GM18517 (cell line): ENCODE results near the gene YAF2.
A peak's percentile ranks its signal among the peaks of the same experiment; 100 is the strongest.

Experiments
- ATAC-seq: cut with Tn5 transposase; IDR thresholded peaks from one replicate; pipeline ENCODE4 v1.9.1; 2021; ENCODE audit warnings: mild to moderate bottlenecking, moderate library complexity; ENCODE audit not compliant: unreplicated experiment

YAF2 gene, protein sequence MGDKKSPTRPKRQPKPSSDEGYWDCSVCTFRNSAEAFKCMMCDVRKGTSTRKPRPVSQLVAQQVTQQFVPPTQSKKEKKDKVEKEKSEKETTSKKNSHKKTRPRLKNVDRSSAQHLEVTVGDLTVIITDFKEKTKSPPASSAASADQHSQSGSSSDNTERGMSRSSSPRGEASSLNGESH

DNA sequence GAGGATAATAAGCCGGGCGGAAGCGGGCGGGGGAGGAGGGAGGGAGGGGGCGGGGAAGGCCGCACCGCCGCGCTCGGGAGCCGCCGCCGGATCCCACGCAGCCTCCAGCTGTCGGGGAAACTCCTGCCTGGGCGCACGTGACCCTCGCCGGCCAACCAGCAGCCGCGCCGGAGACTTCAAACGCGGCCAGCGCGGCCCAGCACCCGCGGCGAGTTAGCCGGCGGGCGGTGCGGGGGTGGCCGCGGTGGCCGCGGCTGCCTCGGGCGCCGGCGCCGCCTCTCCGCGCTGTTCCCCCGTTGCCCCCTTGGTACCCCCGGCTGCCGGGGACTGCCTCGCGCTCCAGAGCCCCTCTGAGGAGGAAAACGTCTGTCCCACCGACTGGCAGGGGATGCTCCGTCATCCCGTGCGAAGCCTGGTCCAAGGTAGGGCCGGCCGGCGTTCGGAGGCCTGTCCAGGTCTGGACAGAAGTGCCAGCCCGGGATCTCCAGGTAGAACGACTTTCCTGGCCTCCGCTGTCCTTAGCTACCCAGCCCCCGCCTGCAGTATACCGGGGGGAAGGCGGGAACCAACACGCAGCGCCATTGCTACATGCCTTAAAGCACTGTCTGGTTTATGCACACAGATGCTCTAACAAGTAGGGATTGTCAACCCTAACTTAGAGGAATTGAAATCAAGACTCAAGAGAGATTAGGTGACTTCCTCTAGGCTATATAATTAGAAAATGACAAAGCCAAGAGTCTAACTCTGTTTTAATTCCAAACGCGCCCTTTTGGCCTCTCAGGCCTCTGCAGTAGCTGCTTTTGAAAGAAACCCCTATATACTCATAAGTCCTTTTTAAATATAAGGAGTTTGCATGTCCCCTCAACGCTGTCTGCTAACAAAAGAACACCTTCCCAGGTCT lies at the start of gene YAF2:
Gene YAF2 (minus strand): TSS at position 9 of the 901 bp plus-strand sequence. CDS start 68 bp downstream, outside the sequence.
- peak; percentile 75 for ATAC-seq

DNA sequence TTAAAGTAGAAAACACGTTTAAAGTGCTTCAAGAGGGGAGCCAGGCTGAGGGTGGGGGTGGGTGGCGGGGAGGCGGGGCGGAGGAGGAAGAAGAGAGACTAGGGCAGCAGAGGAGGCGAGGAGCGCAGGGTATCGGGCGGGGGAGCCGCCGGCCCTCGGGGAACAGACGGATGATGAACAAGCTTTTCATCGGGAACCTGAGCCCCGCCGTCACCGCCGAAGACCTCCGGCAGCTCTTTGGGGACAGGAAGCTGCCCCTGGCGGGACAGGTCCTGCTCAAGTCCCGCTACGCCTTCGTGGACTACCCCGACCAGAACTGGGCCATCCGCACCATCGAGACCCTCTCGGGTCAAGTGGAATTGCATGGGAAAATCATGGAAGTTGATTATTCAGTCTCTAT lies 48.7 kb upstream of the YAF2 start:
- ATAC-seq = no peak

DNA sequence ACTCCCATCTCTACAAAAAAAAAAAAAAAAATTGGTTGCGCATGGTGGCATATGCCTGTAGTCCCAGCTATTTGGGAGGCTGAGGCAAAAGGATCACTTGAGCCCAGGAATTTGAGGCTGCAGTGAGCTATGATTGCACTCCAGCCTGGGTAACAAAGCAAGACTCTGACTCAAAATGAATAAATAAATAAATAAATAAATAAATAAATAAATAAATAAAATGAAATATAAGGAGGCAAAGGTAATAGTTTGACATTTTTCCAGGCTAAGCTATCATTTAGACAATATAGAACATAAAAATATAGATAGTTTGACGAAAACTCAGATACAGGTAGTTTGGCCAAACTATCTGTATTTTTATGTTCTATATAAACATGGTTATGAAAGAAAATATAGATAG lies 47.4 kb upstream of the YAF2 start:
- no peak for ATAC-seq

DNA sequence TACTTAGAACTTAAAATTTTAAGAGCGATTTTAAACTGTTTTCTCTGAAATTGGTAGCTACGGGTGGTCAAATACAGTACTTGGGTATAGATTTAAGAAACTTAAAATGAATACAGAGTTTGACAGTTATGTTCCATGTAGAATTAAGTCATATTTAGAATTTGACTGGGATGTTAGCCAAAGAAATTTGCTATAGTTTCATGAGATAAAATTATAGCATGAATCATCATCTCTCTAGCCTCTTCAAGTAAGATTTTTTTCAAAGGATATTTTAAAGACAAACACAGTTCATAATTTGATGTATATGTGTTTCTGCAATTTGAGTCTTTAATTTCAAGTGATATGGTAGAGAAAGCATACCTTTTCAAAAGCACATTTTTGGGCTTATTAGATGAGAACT lies 46.8 kb upstream of the YAF2 start:
- no peak for ATAC-seq

DNA sequence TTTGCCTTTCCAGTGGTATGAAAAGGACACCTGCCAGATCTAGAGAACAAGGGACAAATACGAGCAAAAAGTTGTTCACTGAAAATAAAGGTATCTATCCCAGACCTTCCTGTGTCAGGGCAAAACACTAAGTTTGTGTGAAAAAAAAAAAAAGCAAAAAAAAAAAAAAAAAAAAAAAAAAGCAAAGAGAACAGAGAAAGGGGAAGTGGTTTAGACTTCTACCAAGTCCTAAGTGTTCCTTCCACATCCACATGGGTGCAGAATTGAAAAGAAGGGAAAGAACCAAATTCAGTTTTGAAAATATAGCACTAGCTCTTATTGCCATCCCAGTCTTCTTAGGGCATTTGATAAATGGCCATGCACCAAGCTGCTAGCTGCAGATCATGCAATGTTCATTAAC lies 46.1 kb upstream of the YAF2 start:
- ATAC-seq = no peak

DNA sequence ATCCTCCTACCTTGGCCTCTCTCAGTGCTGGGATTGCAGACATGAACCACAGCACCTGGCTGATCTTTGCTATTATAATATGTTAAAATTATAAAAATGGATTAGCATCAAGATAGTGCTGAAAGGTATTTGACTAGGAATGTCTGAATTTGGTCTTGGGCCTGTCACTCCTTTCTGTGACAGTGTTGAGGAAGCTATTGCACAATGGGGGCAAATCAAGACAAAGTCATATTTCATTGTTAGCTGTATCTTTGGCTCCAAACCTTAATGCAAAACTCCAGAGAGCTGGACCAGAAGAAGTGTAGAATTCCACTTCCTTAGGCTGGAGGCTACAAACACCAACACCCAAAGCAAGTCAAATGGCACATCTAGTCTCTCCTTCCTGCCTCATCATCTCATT lies 45.7 kb upstream of the YAF2 start:
- no peak for ATAC-seq

DNA sequence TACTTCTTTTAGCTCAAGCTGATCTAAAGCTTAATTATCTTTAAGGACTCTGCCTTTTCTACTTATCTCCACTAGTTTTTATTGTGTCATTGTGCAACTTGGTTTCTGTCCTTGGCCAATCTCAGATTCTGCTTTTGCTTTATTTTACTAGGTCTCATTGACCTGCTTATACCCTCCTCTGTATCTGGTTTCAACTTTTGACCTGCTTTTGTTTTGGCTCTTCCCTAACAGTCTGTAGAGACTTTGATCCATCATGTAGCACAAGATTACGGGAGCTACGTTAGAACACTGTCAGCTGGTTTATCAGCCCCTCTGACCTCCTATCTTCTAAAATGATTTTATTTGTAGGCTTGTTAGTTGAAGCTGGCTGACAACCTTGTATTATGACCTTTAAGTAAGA lies 44.2 kb upstream of the YAF2 start:
- ATAC-seq = no peak

DNA sequence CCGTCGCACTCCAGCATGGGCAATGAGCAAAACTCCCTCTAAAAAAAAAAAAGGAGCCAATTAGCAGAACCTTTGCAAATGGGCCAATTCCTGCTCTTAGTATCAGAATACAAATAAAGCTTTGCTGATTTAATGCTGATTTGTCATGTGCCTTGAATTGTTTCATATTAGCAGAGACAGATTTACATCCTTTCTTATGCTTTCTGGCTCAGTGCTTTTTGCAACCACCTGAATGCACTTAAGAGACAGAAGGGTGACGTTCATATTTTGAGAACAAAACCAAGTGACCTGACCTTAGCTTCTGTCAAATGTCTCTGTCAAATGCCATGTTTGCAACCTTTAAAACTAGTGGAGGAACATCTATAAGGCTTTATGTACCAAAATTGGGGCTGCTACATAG lies 43.8 kb upstream of the YAF2 start:
- ATAC-seq = no peak

DNA sequence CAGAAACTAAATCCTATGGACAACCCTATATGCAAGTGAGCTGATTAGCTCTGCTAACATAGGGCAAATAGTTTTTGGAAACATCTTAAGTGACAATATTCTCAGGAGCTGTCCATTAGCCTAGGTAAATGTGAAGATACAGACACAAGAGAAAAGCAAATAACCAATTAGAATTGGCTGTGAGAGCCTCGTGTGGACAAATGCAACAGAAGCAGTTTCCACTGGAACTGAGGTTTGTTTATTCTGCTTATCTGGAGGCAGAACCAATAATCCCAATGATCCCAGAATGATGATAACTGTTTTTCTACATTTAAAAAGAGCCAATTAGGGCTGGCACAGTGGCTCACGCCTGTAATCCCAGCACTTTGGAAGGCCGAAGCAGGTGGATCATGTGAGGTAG lies 43.2 kb upstream of the YAF2 start:
- ATAC-seq = no peak

DNA sequence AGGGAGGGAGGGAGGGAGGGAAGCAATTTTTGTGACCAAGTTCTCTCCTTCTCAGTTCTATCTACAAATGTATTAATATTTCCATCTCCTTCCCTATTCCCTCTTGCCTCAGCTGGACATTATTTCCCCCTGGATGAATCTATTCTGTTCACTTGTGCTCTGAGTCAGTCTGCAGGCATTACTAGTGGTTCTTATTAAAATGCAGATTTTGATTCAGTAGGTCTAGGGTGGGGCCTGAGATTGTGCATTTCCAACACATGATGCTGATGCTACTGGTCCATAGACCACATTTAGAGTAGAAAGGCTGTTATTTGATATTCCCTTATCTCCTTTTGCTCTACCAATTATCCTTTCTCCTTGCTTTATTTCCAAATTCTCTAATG lies 40.1 kb upstream of the YAF2 start:
- no peak for ATAC-seq

DNA sequence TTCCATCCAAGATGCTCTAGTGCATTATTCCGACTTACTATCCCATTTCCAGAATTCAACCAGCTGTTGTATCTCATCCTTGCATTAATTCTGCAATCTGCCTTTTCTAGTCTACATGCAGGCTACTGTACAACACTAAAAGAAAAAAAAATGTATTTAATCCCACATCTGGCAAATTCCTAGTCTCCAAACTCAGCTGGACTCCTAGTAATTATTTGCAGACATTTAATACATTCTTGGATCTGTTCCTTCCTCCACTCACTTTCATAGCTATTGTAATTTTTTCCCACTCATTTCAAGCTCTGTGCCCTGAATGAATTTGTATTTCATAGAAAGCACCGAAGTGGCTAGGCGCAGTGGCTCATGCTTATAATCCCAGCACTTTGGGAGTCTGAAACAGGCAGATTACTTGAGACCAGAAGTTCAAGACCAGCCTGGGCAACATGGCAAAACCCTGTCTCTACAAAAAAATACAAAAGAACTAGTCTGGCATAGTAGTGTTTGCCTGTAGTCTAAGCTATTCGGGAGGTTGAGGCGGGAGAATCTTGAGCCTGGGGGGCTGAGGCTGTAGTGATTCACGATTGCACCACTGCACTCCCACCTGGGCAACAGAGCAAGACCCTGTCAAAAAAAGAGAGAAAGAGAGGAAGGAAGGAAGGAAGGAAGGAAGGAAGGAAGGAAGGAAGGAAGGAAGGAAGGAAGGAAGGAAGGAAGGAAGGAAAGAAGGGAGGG lies 39.5 kb upstream of the YAF2 start:
- ATAC-seq = no peak

DNA sequence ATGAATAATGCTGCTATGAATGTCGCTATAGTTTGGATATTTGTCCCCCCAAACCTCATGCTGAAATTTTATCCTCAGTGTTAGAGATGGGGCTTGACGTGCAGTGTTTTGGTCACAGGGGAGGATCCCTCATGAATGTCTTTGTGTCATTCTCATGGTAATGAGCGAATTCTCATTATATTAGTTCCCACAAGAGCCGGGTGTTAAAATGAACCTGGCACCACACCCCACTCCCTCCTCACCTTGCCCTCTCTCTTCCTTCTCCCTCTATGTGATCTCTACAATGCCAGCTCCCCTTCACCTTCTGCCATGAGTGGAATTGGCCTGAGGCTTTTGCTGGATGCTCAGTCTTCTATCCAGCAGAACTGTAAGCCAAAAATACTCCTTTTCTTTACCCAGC lies 37.5 kb upstream of the YAF2 start:
- no peak for ATAC-seq

DNA sequence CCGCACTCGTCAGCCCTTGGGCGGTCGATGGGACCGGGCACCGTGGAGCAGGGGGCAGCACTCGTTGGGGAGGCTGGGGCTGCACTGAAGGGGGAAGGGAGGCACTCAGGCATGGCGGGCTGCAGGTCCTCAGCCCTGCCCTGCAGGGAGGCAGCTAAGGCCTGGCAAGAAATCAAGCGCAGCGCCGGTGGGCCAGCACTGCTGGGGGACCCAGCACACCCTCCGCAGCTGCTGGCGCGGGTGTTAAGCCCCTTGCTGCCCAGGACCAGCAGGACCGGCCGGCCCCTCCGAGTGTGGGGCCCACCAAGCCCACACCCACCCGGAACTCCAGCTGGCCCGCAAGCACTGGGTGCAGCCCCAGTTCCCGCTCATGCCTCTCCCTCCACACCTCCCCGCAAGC lies 35.7 kb upstream of the YAF2 start:
- ATAC-seq = no peak

DNA sequence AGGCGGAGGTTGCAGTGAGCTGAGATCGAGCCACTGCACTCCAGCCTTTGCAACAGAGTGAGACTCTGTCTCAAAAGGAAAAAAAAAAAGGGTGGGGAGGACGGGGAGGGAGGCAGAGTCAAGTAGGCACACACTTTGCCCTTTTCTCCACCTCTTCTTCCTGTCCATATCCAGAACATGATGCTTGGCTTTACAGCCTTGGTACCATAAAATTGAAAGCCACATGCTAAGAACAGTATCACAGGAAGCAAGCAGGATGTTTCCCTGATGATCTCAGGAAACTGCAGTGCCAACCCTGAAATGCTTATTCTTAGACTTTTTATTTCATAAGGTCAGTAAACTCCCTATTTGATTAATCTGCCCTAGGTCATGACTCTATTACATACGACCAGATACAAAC lies 32.5 kb upstream of the YAF2 start:
- no peak for ATAC-seq

DNA sequence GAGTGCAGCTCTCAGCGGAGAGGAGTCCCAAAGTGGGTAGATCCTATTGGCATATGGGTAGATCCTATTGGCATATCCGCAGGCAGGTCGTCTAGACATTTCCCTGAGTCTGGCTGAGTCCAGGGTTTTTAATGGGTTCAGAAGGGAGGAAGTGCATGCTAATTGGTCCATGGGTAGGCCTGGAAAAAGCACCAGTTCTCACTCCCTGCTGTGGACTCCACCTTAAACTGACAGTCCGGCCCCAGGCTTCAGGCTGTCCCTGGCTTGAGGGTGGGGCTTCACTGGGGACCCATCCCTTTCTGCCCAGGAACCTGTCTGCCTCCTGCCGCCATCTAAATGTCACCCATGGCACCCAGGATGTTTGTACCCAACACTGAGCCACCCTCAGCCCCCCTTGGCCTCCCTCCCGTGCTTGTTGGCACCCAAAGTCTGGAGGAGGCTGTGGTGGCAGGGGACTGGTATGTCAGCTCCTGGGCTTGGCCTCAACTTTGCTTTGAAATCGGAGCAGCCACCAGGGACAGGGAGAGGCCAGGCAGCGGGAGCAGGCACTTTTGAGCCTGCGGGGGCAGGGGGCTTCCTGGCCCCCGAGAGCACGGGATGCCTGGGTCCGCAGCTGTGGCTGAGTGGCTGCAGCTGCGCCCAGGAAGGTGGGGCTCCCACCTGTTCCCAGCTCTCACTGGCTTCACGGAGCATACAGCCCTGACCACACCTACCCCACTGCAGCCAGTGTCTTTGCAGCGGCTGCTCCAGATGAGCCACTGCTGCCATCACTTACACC lies 29.6 kb upstream of the YAF2 start:
- ATAC-seq = no peak

DNA sequence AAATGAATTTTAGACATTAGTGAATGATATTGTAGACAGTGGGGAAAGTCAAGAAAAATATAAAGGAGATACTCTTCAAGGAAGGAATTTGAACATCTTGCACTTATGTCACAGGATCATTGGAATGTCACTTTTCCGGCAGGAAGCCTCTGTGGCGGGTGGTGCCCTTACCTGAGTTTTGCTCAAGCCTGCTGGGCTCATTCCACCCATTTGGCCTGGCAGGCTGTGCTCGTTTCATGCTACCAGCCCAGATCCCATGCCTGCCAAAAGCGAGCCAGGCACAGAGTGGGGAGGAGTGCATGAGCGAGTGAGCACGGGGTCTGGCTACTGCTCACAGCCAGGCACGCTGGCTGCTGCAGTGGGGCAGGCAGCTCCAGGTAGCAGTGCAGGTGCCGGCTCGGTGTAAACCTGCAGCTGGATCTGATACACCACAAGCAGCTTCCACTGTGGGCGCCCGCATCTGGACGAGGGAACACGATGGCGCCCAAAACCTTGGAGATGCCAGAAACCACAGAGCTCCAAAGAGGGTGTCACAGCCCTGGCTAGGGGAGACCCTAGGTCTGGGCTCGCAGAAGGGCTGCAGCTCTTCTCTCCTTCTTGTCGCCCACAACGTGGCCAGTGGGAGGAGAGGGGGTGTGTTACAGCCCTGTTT lies 28.7 kb upstream of the YAF2 start:
- no peak for ATAC-seq

DNA sequence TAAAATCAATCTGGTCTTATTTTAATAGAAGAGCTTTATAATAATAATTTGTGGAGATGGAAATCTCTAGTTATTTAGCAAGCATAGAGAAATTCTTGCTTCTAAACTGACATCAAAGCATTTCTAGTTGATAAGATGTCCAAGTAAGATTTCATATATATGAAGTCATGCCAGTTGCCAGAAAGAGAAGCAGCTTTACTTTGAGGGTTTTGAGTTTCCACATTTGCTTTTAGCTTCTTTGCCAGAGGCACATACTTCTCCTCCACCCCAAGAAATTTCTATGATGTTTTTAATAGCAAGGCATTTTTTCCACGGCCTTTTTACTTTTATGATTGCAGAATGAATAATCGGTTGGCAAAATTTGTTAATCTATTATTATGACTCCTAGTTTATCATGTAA lies 24.2 kb upstream of the YAF2 start:
- no peak for ATAC-seq

DNA sequence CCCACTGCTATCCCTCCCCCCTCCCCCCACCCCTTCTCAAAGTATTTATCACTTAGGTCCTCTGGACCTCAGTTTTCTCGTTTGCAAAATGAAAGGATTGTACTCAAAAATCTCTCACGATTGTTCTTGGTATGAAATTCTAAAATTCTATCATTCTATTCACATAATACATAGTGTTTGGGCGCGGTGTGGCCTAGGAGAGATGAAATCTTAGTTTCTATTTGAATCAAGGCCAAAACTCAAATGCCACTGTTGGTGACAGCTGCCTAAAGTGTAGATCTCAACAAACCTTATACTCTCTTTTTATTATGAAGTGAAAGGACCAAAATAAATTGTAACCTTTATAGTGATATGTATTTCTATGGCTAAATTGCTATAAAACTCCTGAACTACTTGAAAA lies 23.7 kb upstream of the YAF2 start:
- ATAC-seq = no peak

DNA sequence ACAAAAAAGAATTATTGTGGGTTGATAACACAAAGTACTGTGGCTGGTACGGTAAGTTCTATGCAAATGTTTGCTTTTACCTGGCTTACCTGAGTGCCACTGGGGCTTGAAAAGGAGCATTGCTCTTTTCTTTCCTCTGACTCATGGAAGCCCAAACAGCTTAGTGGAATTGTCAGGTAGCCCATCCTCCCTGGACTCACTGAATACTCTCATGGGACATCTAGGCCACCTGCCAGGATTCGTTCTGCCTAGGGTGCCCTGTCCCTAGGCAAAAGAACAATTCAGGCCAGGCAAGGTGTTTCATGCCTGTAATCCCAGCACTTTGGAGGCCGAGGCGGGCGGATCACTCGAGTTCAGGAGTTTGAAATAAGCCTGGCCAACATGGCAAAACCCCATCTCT lies 22.5 kb upstream of the YAF2 start:
- no peak for ATAC-seq

DNA sequence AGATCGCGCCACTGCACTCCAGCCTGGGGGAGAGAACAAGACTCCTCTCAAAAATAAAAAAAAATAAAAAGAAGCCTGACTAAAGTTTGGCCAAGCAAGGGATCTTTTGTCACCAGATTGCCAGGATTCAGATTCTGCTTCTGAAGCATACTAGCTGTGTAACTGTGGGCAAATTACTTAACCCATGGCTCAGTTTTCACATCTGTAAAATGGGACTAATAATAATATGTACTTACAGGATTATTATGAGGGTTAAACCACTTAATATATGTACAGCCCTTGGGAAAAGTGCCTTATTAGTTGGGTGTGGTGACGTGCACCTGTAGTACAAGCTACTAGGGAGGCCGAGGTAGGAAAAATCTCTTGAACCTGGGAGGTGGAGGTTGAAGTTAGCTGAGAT lies 21.7 kb upstream of the YAF2 start:
- ATAC-seq = no peak

DNA sequence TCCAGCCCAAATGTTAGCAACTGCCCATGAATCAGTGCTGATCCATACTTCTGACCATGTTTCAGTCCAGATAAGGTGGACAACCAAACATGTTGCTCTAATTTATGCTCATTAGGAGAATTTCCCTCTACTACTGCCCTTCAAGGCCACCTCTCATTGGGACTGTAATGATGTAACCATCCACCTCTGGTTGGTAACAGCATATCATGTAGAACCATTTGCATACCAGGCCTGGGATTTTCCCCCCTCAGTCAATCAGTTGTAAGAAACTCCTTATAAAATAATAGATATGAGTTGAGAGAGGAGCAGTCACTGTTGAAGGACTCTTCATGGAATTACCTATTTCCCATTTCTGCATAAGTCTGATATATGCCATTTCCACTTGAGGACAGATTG lies 17.8 kb upstream of the YAF2 start:
- ATAC-seq = no peak
